HK-2 (cell line): ENCODE measurements around the gene SMCO3.
A peak's percentile ranks its signal among the peaks of the same experiment; 100 is the strongest.

ENCODE experiments used
- DNase-seq: peaks from one replicate; pipeline ENCODE4 v3.0.0-alpha.2; 2018; ENCODE audit not compliant: unreplicated experiment

The SMCO3 gene

DNA sequence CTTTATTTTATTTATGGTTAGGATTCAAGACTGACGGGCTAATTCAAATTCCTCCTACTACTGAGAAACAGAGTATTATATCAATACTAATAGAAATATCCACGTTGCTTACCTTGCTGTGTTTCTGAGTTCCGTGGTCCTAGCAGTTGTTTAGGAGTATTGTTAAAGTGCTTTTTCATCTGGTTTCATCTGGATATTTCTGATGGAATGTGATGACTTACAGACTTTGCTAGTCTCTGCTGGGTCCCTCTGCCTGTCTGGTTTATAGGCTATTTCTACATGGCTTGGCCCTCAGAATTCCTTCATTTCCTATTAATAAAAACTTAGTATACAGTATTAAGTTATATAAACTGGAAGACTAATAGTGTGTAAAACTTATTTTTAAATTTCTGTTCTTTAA is at the start of gene SMCO3:
SMCO3 (minus strand) TSS at position 169 of the 400 bp plus-strand sequence. CDS start 7,502 bp downstream, outside the sequence.
- no peak for DNase-seq

DNA sequence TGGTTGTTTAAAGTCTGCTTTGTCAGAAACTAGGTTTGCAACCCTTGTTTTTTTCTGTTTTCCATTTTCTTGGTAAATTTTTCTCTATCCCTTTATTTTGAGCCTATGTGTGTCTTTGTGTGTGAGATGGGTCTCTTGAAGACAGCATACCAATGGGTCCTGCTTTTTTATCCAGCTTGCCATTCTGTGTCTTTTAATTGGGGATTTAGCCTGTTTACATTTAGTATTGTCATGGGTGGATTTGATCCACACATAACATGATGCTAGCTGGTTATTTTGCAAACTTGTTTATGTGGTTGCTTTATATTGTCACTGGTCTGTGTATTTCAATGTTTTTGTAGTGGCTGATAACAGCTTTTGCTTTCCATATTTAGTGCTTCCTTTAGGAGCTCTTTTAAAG is 46.5 kb upstream of the SMCO3 start:
- no peak for DNase-seq

- no peak for DNase-seq
Measured at GRCh38 chr12:14858513-14858912, 44.5 kb upstream of the SMCO3 start.

DNA sequence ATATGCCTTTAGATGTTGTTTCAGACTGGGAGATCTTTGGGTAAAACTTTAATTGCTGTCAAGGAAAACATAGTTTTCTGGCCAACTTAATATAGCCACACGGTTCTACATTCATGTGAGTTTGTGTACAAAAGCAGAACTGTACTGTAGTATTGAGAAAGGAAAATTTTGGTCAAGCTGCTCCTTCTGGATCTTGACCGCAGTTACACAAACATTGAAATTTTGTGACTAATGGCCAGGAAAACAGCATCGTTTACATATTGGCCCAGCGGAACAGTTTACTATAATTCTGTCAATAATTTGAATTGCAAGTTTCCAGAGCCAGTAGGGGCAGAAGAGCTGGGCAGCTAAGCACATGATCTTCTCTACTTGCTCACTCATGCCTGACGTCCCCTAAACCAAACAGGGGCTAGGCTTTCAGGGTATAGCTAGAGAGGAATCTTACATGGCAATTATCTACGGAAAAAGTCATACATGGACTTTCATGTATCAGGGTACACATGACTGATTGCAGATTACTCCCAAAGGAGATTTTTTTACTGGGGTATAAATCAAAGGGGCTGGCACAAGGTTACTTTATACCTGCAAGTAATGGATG is 40.7 kb upstream of the SMCO3 start:
- DNase-seq, result no peak

- no peak for DNase-seq
Measured at GRCh38 chr12:14853961-14854360, 40.0 kb upstream of the SMCO3 start.

- DNase-seq, result no peak
Measured at GRCh38 chr12:14852880-14853279, 38.9 kb upstream of the SMCO3 start.

DNA sequence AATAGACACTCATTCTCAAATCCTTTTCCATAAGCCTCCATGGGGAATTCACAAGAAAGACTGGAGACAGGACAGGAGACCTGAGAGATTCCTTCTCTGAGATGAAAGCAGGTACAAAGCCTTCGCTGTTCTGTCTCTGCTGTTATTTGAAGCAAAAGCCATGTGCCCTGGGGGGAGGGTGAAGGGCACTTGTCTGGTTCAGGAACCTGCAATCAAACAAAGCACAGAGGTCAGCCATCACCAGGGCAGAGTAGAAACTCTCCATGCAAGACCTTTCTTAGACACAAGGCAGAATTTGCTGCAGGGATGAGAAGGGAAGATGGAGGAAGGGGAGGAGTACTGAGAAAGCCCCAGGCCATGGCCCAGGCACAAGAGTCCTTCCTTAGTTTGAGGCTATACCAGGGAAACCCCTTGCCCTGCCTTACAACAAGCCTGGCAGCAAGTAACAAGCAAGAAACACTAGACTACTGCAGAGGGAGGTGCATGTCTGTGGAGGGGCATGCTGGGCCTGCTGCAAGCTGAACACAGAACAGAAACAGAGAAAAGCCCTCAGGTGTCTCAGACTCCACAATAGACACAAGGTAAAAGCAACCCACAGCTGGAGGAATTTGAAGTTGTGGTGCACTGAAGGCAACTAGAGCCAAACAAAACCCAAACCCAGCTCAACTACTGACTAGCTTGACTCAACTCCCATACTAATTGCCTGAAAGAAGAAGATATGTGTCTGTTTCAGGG is 37.1 kb upstream of the SMCO3 start:
- no peak for DNase-seq

- DNase-seq, result no peak
Measured at GRCh38 chr12:14849661-14850060, 35.7 kb upstream of the SMCO3 start.

GRCh38 chr12:14846876-14847580 is 33.0 kb upstream of the SMCO3 start:
- no peak for DNase-seq

- no peak for DNase-seq
Measured at GRCh38 chr12:14846042-14846587, 32.1 kb upstream of the SMCO3 start.

DNA sequence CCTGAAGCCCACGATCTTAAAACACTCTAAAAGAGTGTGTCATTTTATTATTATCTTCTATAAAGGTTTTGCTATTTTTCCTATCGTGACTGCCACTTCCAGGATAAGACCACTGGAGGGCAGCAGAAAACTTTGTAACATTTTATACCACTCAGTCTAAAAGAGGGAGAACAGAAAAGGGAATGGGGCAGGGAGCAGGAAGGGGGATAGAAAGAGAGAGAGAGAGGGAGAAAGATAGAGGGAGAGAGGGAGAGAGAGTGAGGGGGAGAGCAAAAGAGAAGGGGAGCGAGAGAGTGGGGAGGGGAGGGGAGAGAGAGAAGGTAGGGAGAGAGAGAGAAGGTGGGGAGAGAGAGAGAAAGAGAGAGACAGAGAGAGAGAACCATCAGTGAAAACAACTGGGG is 31.4 kb upstream of the SMCO3 start:
- peak; percentile 27 for DNase-seq

DNA sequence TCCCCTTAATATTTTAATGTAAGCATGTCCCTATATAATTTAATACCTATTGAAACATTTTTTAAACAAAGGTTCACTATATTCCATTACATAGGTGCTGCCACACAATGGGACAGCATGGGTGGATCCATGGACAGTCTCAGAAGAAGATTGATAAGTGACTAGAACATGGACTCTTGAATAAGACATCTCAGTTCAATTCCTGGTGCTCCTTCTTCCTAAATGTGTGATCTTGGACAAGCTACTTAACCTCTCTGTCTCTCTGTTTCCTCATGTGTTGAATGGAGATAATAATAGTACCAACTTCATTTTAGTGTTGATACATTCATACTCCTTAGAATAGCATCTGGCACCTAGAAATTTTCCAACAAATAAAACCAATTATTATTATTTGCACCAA is 30.4 kb upstream of the SMCO3 start:
- no peak for DNase-seq

DNA sequence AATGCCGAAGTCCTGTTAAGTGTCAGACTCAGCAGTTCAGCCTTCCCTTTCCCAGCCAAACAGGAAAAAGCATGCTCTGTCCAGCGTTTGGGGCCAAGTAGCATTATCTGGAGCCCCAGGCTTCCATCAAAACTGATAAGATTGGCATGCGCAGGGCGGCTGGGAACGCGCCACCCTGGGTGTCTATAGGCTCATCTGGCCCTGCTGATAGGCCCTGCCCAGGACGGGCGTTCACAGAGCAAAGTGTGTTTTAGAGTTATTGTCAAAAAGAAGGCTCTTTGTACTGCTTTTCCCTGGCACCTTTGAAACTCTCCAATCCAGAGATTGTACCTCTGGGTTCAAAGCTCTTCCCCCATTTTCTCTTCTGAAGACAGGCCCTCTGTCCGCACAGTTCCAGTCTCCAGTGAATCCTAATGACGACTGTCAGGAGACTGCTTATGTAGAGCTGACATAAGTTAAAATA is 29.5 kb upstream of the SMCO3 start, which contains the start of gene ART4:
ART4 (minus strand) TSS at position 102 of the 463 bp plus-strand sequence. CDS start 413 bp downstream, outside the sequence.
- DNase-seq, result no peak

- DNase-seq, result no peak
Measured at GRCh38 chr12:14842315-14842714, 28.3 kb upstream of the SMCO3 start.

DNA sequence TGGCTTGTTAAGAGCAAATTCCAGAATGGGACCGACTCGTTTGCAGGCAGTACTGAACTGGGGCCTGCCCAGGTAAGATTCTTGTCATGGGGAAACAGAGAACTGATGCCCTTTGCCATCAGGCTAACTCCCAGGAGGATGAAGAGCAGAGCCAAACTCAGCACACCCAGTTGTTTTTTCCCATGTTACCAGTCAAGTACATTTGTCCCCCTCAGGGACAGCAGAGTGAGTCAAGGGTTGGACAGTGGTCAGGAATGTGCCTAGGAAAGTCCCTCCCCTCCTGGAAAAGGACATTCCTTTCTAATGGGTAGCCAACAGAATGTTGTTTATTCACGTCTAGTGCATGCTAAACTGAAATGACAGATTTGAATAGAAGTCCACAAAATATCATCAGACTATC is 27.8 kb upstream of the SMCO3 start:
- peak; percentile 33 for DNase-seq

DNA sequence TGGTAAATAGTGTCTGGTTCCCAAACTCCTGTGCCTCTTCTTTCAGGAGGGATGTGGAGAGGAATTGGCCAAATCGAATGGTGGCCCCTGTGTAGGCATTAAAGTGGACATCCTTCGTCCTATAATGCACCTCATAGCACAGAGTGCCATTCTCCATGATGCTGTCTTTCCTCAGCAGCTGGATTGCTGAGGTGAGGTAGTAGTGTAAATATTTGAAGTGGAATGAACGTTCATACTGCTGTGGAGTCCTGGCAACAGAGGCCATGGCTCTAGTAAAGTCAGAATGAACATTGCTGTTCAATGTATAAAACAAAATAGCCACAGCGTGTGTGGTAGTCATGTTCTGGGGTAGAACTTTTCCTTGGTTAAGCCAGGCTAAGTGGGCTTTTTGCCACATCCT is 26.6 kb upstream of the SMCO3 start:
- DNase-seq, result no peak

DNA sequence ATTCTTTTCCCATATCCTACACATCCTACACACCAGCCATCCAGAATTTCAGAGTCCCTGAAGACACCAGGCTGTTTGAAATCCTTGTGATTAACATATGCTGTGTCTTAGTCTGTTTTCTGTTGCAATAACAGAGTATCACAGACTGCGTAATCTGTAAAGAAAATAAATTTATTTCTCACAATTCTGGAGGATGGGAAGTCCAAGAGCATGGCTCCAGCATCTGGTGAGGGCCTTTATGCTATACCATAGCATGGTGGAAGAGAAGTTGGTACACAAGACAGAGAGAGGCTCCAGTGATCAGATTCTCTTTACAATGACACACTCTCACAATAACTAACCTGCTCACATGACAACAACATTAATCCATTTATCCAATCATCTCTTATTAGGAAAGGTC is 25.3 kb upstream of the SMCO3 start:
- no peak for DNase-seq

- peak; percentile 21 for DNase-seq
Measured at GRCh38 chr12:14836336-14837210, 22.6 kb upstream of the SMCO3 start.

DNA sequence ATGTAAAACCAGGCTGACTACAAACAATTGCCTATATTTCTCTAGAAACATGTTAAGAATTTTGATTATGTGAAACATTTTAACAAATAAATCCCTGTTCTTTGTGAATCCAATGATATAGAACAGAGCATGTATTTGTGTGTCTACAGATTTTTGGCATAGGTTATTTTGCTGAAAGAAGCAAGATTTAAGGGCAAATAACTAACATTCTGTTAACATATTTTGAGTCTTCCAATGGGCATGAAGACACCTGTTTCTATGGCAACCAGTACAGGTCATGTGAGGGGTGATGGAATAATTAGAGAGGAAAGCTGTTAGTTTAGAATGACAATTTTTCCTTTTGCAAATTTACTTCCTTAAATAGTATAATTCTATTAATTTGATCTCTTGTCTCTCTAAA is 20.5 kb upstream of the SMCO3 start:
- no peak for DNase-seq

DNA sequence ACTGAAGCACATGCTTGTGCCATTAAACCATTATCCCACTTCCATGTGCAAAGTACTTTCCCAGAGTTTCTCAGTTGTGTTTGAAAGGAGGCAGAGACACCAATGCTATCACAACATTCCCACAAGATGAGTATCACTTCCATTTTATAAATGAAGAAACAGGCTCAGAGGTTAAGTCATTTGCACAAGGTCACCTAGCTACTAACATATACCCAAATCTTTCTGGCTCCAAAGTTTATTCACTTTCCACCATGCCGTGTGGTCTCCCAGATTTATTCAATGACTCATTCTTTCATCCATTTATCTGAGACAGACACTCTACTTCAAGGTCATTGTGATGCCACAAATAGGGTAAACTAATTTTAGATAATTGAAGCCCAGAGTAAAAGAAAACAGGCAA is 20.0 kb upstream of the SMCO3 start:
- no peak for DNase-seq

GRCh38 chr12:14833336-14833735 is 19.4 kb upstream of the SMCO3 start:
- DNase-seq, result no peak

GRCh38 chr12:14828892-14829291 is 14.9 kb upstream of the SMCO3 start:
- DNase-seq, result no peak
